Fibroblast of lung (primary cell): ENCODE data around the gene TSPAN18. TPM values are rescaled to one million over a fixed set of nuclear protein-coding genes. Genes with fewer than 3 reads are reported as not detected.
A peak's percentile ranks its signal among the peaks of the same experiment; 100 is the strongest.

Source experiments
- DNase-seq, 2 donors: peaks; one replicate each; pipeline versions ENCODE4 v3.0.0 to v3.0.0-alpha.2; 2010; ENCODE audit warnings: low read depth in 2 of 2
- H2AFZ ChIP-seq: 2 replicates; pipeline ENCODE4 v1.5.1; 2012; ENCODE audit warnings: low read length, control low read depth, inconsistent platforms
- H3K27ac ChIP-seq: 2 replicates; pipeline ENCODE4 v1.5.1; 2011; ENCODE audit warnings: low read length, control low read depth; ENCODE audit not compliant: insufficient read depth
- H3K27me3 ChIP-seq: 2 replicates; pipeline ENCODE4 v1.5.1; 2011; ENCODE audit warnings: mild to moderate bottlenecking, low read length; ENCODE audit not compliant: control insufficient read depth, insufficient read depth
- H3K36me3 ChIP-seq: 2 replicates; pipeline ENCODE4 v1.5.1; 2011; ENCODE audit warnings: low read length; ENCODE audit not compliant: control insufficient read depth, insufficient read depth
- H3K4me1 ChIP-seq: 2 replicates; pipeline ENCODE4 v1.5.1; 2011; ENCODE audit warnings: low read length; ENCODE audit not compliant: control insufficient read depth, insufficient read depth; ENCODE audit errors: extremely low read depth
- H3K4me2 ChIP-seq: 2 replicates; pipeline ENCODE4 v1.5.1; 2011; ENCODE audit warnings: low read length, control low read depth; ENCODE audit not compliant: insufficient read depth; ENCODE audit errors: extremely low read depth
- H3K4me3 ChIP-seq, 4 experiments: fragments of 200-600 bp in 1 of 4; sonication (generic) in 1 of 4; replicated peaks in 1 of 4; 2 replicates each; pipeline ENCODE4 v1.5.1; 2011 to 2016; ENCODE audit warnings: low read length in 4 of 4, low read depth in 3 of 4, mild to moderate bottlenecking in 3 of 4, control low read depth in 2 of 4, inconsistent platforms in 1 of 4, mixed read lengths in 1 of 4; ENCODE audit not compliant: insufficient read depth in 1 of 4; ENCODE audit errors: control extremely low read depth in 1 of 4
- H3K79me2 ChIP-seq: 2 replicates; pipeline ENCODE4 v1.5.1; 2012; ENCODE audit warnings: mild to moderate bottlenecking, low read length, inconsistent platforms; ENCODE audit not compliant: control insufficient read depth, insufficient read depth
- H3K9ac ChIP-seq: 2 replicates; pipeline ENCODE4 v1.5.1; 2011; ENCODE audit warnings: mild to moderate bottlenecking, low read length, control low read depth; ENCODE audit not compliant: insufficient read depth
- H3K9me3 ChIP-seq: 2 replicates; pipeline ENCODE4 v1.5.1; 2012; ENCODE audit warnings: low read depth, low read length; ENCODE audit not compliant: control insufficient read depth, insufficient read depth
- H4K20me1 ChIP-seq: 2 replicates; pipeline ENCODE4 v1.5.1; 2011; ENCODE audit warnings: low read length; ENCODE audit not compliant: control insufficient read depth, insufficient read depth; ENCODE audit errors: extremely low read depth
- EZH2 ChIP-seq: IDR thresholded peaks from 2 replicates; pipeline ENCODE4 v1.5.1; 2012; ENCODE audit warnings: low read length, control low read depth, mild to moderate bottlenecking; ENCODE audit errors: missing control alignments
- polyA plus RNA-seq, 2 donors: library from polyadenylated mRNA; depleted of rRNA in 1 of 2; stranded (reverse) in 1 of 2; unstranded in 1 of 2; fragments of >200 nt; gene quantifications; 2 replicates each; pipeline ENCODE4 v1.2.1, GENCODE V29; 2011 to 2012; ENCODE audit warnings: missing spikeins in 1 of 2
- total RNA-seq: library from RNA; depleted of rRNA; stranded (reverse); fragments of >200 nt; gene quantifications from 2 replicates; pipeline ENCODE4 v1.2.1, GENCODE V29; 2014
- TF ChIP-seq, protein P1 (sequence below), 2 donors: IDR thresholded peaks in 1 of 2; conservative IDR thresholded peaks in 1 of 2; 1 replicate in 1 of 2; 2 replicates in 1 of 2; pipeline ENCODE4 v1.5.1; 2011 to 2012; ENCODE audit warnings: low read length in 2 of 2, control low read depth in 1 of 2, inconsistent platforms in 1 of 2, low read depth in 1 of 2, mild to moderate bottlenecking in 1 of 2

Gene TSPAN18
- total and polyA plus RNA-seq, 2 donors (not counting 1 experiment from before 2014, with no cell fraction given): 0.15 TPM; not detected in 1

DNA sequence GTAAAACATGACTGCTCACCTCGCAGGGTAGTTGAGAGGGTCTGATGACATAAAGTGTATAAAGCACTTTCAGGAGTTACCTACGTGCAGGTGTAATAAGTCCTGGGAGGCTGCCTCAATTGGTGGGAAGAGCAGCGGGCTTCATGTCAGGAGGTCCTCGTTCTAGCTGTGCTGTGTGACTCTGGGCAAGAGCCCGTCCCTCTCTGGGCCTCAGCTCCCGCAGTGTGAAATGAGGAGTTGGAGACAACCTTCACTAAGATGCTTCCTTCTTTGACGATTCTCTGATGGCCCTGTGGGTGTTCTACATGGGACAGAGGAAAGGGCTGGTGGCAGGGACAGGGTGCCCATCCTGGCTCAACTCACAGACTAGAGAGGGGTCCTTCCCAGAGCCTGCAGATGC, 166.1 kb downstream of the TSPAN18 start:
- DNase-seq: no peak
- no peak overlapping the region for H3K4me2 ChIP-seq
- TF ChIP-seq, protein P1, sequence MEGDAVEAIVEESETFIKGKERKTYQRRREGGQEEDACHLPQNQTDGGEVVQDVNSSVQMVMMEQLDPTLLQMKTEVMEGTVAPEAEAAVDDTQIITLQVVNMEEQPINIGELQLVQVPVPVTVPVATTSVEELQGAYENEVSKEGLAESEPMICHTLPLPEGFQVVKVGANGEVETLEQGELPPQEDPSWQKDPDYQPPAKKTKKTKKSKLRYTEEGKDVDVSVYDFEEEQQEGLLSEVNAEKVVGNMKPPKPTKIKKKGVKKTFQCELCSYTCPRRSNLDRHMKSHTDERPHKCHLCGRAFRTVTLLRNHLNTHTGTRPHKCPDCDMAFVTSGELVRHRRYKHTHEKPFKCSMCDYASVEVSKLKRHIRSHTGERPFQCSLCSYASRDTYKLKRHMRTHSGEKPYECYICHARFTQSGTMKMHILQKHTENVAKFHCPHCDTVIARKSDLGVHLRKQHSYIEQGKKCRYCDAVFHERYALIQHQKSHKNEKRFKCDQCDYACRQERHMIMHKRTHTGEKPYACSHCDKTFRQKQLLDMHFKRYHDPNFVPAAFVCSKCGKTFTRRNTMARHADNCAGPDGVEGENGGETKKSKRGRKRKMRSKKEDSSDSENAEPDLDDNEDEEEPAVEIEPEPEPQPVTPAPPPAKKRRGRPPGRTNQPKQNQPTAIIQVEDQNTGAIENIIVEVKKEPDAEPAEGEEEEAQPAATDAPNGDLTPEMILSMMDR (conservative IDR thresholded peaks at IDR 0.05 in 1 of 2, IDR thresholded peaks at IDR 0.05 in 1 of 2; ENCODE audit: low read depth in 1 of 2, low read length in 2 of 2): no peak
- TF ChIP-seq EZH2: no peak
- H3K27me3 ChIP-seq: peaks cover 14% of the 10 kb centered on the region
- H3K4me1 ChIP-seq: no peaks in the 10 kb centered on the region
- H3K36me3 ChIP-seq: no peaks in the 10 kb centered on the region
- H4K20me1 ChIP-seq: no peaks in the 10 kb centered on the region
- no peak overlapping the region for H2AFZ ChIP-seq
- H3K4me3 ChIP-seq: no peak overlapping the region
- H3K9me3 ChIP-seq: no peaks in the 10 kb centered on the region
- no peak overlapping the region for H3K9ac ChIP-seq
- no peaks in the 10 kb centered on the region for H3K79me2 ChIP-seq
- H3K27ac ChIP-seq: no peak overlapping the region

DNA sequence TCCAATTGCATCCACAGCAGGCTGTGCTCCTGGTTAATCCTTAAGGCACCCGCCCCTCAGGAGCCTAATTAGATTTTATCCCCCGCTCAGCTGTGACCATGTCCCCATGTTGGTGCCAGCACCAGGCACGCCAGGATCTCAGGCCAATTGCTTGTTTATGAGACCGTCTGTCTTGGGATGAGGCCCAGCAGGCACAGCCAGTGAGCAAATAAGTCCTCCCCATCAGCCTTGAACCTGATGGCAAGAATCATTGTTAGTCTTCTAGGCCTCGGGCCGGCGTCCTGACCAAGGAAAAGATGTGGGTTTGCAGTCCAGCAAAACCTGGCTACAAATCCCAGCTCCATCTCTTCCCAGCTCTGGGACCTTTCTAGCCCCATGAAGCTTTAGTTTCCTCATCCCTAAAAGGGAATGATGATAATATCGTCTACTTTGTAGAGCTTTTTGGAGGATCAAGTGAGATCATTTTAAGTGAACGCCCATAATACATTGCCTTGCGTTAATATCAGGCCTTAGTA, 166.6 kb downstream of the TSPAN18 start:
- no peak overlapping the region for H2AFZ ChIP-seq
- peaks cover 14% of the 10 kb centered on the region for H3K27me3 ChIP-seq
- no peak for DNase-seq
- H3K79me2 ChIP-seq: no peaks in the 10 kb centered on the region
- no peaks in the 10 kb centered on the region for H3K36me3 ChIP-seq
- no peaks in the 10 kb centered on the region for H4K20me1 ChIP-seq
- no peak overlapping the region for H3K4me2 ChIP-seq
- TF ChIP-seq, protein P1 (conservative IDR thresholded peaks at IDR 0.05 in 1 of 2, IDR thresholded peaks at IDR 0.05 in 1 of 2; ENCODE audit: low read depth in 1 of 2, low read length in 2 of 2): no peak
- H3K9me3 ChIP-seq: no peaks in the 10 kb centered on the region
- H3K27ac ChIP-seq: no peak overlapping the region
- no peaks in the 10 kb centered on the region for H3K4me1 ChIP-seq
- no peak overlapping the region for H3K4me3 ChIP-seq
- no peak overlapping the region for H3K9ac ChIP-seq

DNA sequence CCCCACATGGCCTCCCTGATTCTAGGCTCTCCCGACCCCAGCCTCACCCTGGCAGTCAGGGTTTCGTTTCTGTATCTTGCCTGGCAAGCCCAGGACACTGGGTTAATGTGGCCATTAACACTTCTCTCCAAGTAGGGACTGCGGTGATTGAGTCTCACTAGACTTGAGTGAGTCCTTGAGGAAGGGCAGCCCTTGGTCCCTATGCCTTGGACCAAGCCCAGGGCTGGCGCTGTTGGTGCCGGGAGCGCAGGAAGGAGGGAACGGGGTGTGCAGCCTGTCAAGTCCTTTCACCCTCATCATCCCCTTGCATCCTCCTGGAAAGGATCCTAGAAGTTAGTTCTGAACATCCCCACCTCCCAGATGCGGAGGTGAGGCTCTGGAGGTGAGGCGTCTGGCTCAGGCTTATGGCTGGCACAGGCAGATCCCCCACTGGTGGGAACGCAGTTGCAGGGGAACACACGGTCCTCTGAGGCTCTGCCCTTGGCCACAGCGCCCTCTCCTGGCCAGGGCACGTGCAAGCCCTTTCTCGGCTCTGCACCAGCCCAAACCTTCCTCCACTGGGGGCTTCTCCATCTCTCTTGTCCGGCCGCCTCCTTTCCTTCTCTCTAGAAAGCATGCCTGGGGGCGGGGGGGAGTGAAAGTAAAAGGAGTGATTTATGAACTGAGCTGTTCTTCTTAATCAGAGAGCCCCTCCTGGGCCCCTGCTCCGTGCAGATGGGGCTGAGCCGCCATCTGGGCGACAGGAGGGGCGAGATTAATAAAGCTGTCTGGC, 167.3 kb downstream of the TSPAN18 start:
- TF ChIP-seq, protein P1 (conservative IDR thresholded peaks at IDR 0.05 in 1 of 2, IDR thresholded peaks at IDR 0.05 in 1 of 2; ENCODE audit: low read depth in 1 of 2, low read length in 2 of 2): peak; percentile 85 to 92
- TF ChIP-seq EZH2: peak; percentile 33
- Histone ChIP-seq H3K36me3 (no peaks in the 10 kb centered on the region), H3K27ac (no peak overlapping the region), H3K79me2 (no peaks in the 10 kb centered on the region), H3K27me3 (peaks cover 14% of the 10 kb centered on the region), H3K9me3 (no peaks in the 10 kb centered on the region), H3K4me1 (no peaks in the 10 kb centered on the region), H3K9ac (no peak overlapping the region), H3K4me2 (no peak overlapping the region), H4K20me1 (no peaks in the 10 kb centered on the region), H2AFZ (no peak overlapping the region), H3K4me3 (no peak overlapping the region)
- DNase-seq: peak; percentile 50 to 51
